Neural progenitor cell (in vitro differentiated cells): ENCODE results near the gene MKI67. TPM values are rescaled to one million over a fixed set of nuclear protein-coding genes. Genes with fewer than 3 reads are reported as not detected.

ENCODE experiments used
- DNase-seq: peaks from one replicate; pipeline ENCODE4 v3.0.0-alpha.2; 2016; ENCODE audit warnings: low spot score
- H2AFZ ChIP-seq: fragments of 200-600 bp; sonication (generic); replicated peaks from 2 replicates; pipeline ENCODE4 v1.6.1; 2016; ENCODE audit warnings: antibody characterized with exemption
- H3F3A ChIP-seq: fragments of 200-600 bp; sonication (generic); 2 replicates; pipeline ENCODE4 v1.6.1; 2016; ENCODE audit warnings: antibody characterized with exemption, low read depth
- H3K27ac ChIP-seq: fragments of 200-600 bp; sonication (generic); 2 replicates; pipeline ENCODE4 v1.5.1; 2016; ENCODE audit warnings: mild to moderate bottlenecking
- H3K27me3 ChIP-seq: fragments of 200-600 bp; sonication (generic); 2 replicates; pipeline ENCODE4 v1.6.1; 2016; ENCODE audit warnings: mild to moderate bottlenecking, moderate library complexity
- H3K36me3 ChIP-seq: fragments of 200-600 bp; sonication (generic); 2 replicates; pipeline ENCODE4 v1.5.1; 2016
- H3K4me1 ChIP-seq: fragments of 200-600 bp; sonication (generic); 2 replicates; pipeline ENCODE4 v1.6.1; 2016; ENCODE audit warnings: mixed run types
- H3K4me2 ChIP-seq: fragments of 200-600 bp; sonication (generic); 2 replicates; pipeline ENCODE4 v1.6.1; 2016
- H3K4me3 ChIP-seq: fragments of 200-600 bp; sonication (generic); 2 replicates; pipeline ENCODE4 v1.5.1; 2016
- H3K79me2 ChIP-seq: fragments of 200-600 bp; sonication (generic); 2 replicates; pipeline ENCODE4 v1.6.1; 2016; ENCODE audit warnings: low read depth
- H3K9ac ChIP-seq: fragments of 200-600 bp; sonication (generic); 2 replicates; pipeline ENCODE4 v1.6.1; 2016
- H3K9me3 ChIP-seq: fragments of 200-600 bp; sonication (generic); 2 replicates; pipeline ENCODE4 v1.5.1; 2016; ENCODE audit warnings: low read depth
- H4K20me1 ChIP-seq: fragments of 200-600 bp; sonication (generic); 2 replicates; pipeline ENCODE4 v1.6.1; 2016; ENCODE audit warnings: low read depth
- H3K27ac Mint-ChIP-seq: 3 replicates; pipeline ENCODE4 v1.8.0; 2021; ENCODE audit warnings: mixed read lengths
- H3K27me3 Mint-ChIP-seq: 2 replicates; pipeline ENCODE4 v1.8.0; 2022; ENCODE audit warnings: low read depth, mild to moderate bottlenecking, inconsistent platforms, moderate library complexity, mixed read lengths; ENCODE audit not compliant: insufficient read depth
- H3K36me3 Mint-ChIP-seq: 3 replicates; pipeline ENCODE4 v1.8.0; 2021; ENCODE audit warnings: mixed read lengths
- H3K4me1 Mint-ChIP-seq: 3 replicates; pipeline ENCODE4 v1.8.0; 2021; ENCODE audit warnings: mixed read lengths
- H3K4me3 Mint-ChIP-seq: 3 replicates; pipeline ENCODE4 v1.8.0; 2021; ENCODE audit warnings: mild to moderate bottlenecking, moderate library complexity, mixed read lengths
- H3K9me3 Mint-ChIP-seq: 3 replicates; pipeline ENCODE4 v1.8.0; 2020; ENCODE audit warnings: mixed read lengths
- CTCF ChIP-seq: fragments of 200-600 bp; sonication (generic); IDR thresholded peaks from 2 replicates; pipeline ENCODE4 v1.5.1; 2017; ENCODE audit warnings: antibody characterized with exemption, mild to moderate bottlenecking
- EZH2 ChIP-seq: fragments of 200-600 bp; sonication (generic); IDR thresholded peaks from 2 replicates; pipeline ENCODE4 v1.6.1; 2017; ENCODE audit warnings: antibody characterized with exemption, mild to moderate bottlenecking, moderate library complexity
- EZH2phosphoT487 ChIP-seq: fragments of 200-600 bp; sonication (generic); IDR thresholded peaks from 2 replicates; pipeline ENCODE4 v1.6.1; 2017; ENCODE audit warnings: antibody characterized with exemption
- total RNA-seq: library from RNA; depleted of rRNA; stranded (reverse); fragments of >200 nt; gene quantifications from 2 replicates; pipeline ENCODE4 v1.2.3, GENCODE V29; 2015; ENCODE audit warnings: low replicate concordance

Gene MKI67
- total RNA-seq, 1 donor from 2014 or later = 65.8 TPM

GRCh38 chr10:128073890-128074289, 52.3 kb downstream of the MKI67 start:
- H3K27me3 ChIP-seq = peaks cover 8% of the 10 kb centered on the region
- Mint-ChIP-seq H3K4me1 (peaks cover 5% of the 10 kb centered on the region), H3K27me3 (peaks cover 6% of the 10 kb centered on the region), H3K9me3 (no peaks in the 10 kb centered on the region), H3K4me3 (no peak overlapping the region), H3K36me3 (no peaks in the 10 kb centered on the region), H3K27ac (no peak overlapping the region)
- DNase-seq = no peak
- TF ChIP-seq EZH2phosphoT487 (no peak), CTCF (no peak), EZH2 (no peak)
- H3K36me3 ChIP-seq = no peaks in the 10 kb centered on the region
- H3K27ac ChIP-seq = no peak overlapping the region
- H3K9ac ChIP-seq = no peak overlapping the region
- H2AFZ ChIP-seq = no peak overlapping the region
- no peaks in the 10 kb centered on the region for H3F3A ChIP-seq
- H3K4me1 ChIP-seq = no peaks in the 10 kb centered on the region
- no peaks in the 10 kb centered on the region for H3K79me2 ChIP-seq
- no peaks in the 10 kb centered on the region for H4K20me1 ChIP-seq
- H3K4me3 ChIP-seq = no peak overlapping the region
- H3K4me2 ChIP-seq = no peak overlapping the region
- H3K9me3 ChIP-seq = no peaks in the 10 kb centered on the region

GRCh38 chr10:128072941-128073645, 53.1 kb downstream of the MKI67 start:
- Histone ChIP-seq H3K36me3 (no peaks in the 10 kb centered on the region), H3K79me2 (no peaks in the 10 kb centered on the region), H3F3A (no peaks in the 10 kb centered on the region), H3K27ac (no peak overlapping the region), H2AFZ (no peak overlapping the region), H3K27me3 (peaks cover 8% of the 10 kb centered on the region), H3K9me3 (no peaks in the 10 kb centered on the region), H3K9ac (no peak overlapping the region), H3K4me2 (no peak overlapping the region), H3K4me1 (no peaks in the 10 kb centered on the region), H3K4me3 (no peak overlapping the region), H4K20me1 (no peaks in the 10 kb centered on the region)
- TF ChIP-seq EZH2 = no peak
- TF ChIP-seq EZH2phosphoT487 = no peak
- TF ChIP-seq CTCF = no peak
- Mint-ChIP-seq H3K4me1 (peaks cover 5% of the 10 kb centered on the region), H3K27ac (no peak overlapping the region), H3K36me3 (no peaks in the 10 kb centered on the region), H3K27me3 (peaks cover 6% of the 10 kb centered on the region), H3K4me3 (no peak overlapping the region), H3K9me3 (no peaks in the 10 kb centered on the region)
- no peak for DNase-seq

- Histone ChIP-seq H3F3A (peaks cover 5% of the 10 kb centered on the region), H3K9ac (no peak overlapping the region), H3K36me3 (no peaks in the 10 kb centered on the region), H3K9me3 (no peaks in the 10 kb centered on the region), H4K20me1 (no peaks in the 10 kb centered on the region), H3K27ac (no peak overlapping the region), H2AFZ (no peak overlapping the region), H3K4me3 (no peak overlapping the region), H3K4me1 (no peaks in the 10 kb centered on the region), H3K4me2 (no peak overlapping the region), H3K27me3 (peaks cover 8% of the 10 kb centered on the region), H3K79me2 (no peaks in the 10 kb centered on the region)
- DNase-seq = no peak
- H3K36me3 Mint-ChIP-seq = no peaks in the 10 kb centered on the region
- no peak overlapping the region for H3K4me3 Mint-ChIP-seq
- H3K27me3 Mint-ChIP-seq = peaks cover 8% of the 10 kb centered on the region
- TF ChIP-seq EZH2 (no peak), EZH2phosphoT487 (no peak), CTCF (no peak)
- H3K9me3 Mint-ChIP-seq = no peaks in the 10 kb centered on the region
- H3K27ac Mint-ChIP-seq = no peak overlapping the region
- peaks cover 5% of the 10 kb centered on the region for H3K4me1 Mint-ChIP-seq
Observed at GRCh38 chr10:128072046-128072445, 54.2 kb downstream of the MKI67 start.
